Erythroblast (primary cell): ENCODE measurements around the gene ITPR3.

ENCODE experiments used
- GATA1 ChIP-seq: IDR thresholded peaks from 2 replicates; pipeline ENCODE4 v1.6.1; 2011; ENCODE audit warnings: low read depth, mild to moderate bottlenecking, control low read depth, low read length, moderate library complexity
- POLR2A ChIP-seq: IDR thresholded peaks from 2 replicates; pipeline ENCODE4 v1.6.1; 2011; ENCODE audit warnings: mild to moderate bottlenecking, low read length

GRCh38 chr6:33684983-33685382 is 63.9 kb downstream of the ITPR3 start:
- TF ChIP-seq POLR2A, result no peak
- no peak for TF ChIP-seq GATA1
